ENCODE data around the gene SH2B3.

Gene SH2B3

DNA sequence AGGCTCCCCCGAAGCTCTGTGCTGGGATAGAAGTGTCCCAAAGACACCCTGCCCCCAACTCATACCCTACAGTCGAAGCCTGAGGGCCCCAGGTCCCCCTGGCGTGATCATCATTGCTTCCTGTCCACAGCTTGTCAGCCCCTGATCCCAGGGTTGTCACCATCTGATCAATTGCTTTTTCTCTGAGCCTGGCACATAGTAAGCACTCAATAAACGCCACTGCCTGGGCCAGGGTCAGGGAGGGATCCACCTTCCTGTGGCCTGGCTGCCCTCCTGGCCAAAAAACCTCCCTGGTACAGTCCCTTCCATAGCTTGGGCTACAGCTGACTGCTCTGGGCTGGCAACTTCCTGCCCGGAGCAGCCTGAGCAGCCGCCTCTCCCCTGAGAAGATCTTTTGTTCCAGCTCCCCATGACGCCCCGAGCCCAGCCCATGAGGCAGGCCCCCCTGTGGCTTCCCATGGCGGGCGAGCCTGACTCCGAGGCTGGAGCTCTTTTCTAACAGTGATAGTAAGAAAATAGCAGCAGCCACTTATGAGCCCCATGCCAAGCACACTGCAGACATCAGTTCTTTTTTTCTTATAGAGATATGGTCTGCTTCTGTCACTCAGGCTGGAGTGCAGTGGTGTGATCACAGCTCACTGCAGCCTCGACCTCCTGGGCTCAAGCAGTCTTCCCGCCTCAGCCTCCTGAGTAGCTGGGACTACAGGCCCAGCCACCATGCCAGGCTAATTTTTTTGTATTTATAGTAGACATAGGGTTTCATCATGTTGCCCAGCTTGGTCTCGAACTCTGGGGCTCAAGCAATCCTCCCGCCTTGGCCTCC lies 6.5 kb downstream of the SH2B3 start:
- Histone ChIP-seq H3K36me3 (ENCODE audit: insufficient read depth, low read length) (peaks cover 19% of the 10 kb centered on the region), H3K9me3 (replicated peaks; ENCODE audit: low read length) (no peaks in the 10 kb centered on the region), H3K27me3 (ENCODE audit: control insufficient read depth, insufficient read depth, low read length) (no peaks in the 10 kb centered on the region), H3K9ac (ENCODE audit: low read depth, low read length) (peak overlapping the region; percentile 93), H3K4me3 (ENCODE audit: low read length) (peak overlapping the region; percentile 16), H3K4me2 (ENCODE audit: low read length) (peak overlapping the region; percentile 98), H3K4me1 (ENCODE audit: control insufficient read depth, insufficient read depth, low read length) (peaks cover 77% of the 10 kb centered on the region)

DNA sequence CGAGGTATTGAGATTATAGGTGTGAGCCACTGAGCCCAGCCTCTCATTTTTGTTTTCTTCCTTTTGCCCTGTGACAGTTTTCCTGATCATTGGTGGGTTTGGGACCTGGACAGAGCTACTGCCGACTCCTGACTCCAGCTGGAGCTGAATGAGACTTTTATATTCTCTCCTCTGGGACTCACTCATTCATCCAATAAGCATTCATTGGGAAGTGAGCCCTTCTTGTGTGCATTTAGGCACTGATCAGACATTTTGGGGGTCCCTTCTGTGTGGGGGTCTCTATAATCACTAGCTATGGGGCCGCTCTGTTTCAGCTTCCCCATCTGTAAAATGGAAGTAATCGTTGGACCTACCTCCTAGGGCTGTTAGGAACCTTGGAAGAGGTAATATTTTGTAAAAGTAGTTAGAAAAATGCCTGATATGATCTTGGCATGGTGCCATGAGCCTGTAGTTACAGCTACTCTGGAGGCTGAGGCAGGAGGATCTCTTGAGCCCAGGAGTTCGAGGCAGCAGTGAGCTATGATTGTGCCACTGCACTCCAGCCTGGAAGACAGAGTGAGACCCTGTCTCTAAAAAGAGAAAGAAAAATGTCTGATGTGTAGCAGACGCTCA lies 7.2 kb downstream of the SH2B3 start:
- no peaks in the 10 kb centered on the region for H3K27me3 ChIP-seq (ENCODE audit: control insufficient read depth, insufficient read depth, low read length)
- no peaks in the 10 kb centered on the region for H3K9me3 ChIP-seq (replicated peaks; ENCODE audit: low read length)
- peak overlapping the region; percentile 93 for H3K9ac ChIP-seq (ENCODE audit: low read depth, low read length)
- H3K4me3 ChIP-seq (ENCODE audit: low read length): no peak overlapping the region
- peaks cover 19% of the 10 kb centered on the region for H3K36me3 ChIP-seq (ENCODE audit: insufficient read depth, low read length)
- H3K4me2 ChIP-seq (ENCODE audit: low read length): peak overlapping the region; percentile 60
- peaks cover 70% of the 10 kb centered on the region for H3K4me1 ChIP-seq (ENCODE audit: control insufficient read depth, insufficient read depth, low read length)

DNA sequence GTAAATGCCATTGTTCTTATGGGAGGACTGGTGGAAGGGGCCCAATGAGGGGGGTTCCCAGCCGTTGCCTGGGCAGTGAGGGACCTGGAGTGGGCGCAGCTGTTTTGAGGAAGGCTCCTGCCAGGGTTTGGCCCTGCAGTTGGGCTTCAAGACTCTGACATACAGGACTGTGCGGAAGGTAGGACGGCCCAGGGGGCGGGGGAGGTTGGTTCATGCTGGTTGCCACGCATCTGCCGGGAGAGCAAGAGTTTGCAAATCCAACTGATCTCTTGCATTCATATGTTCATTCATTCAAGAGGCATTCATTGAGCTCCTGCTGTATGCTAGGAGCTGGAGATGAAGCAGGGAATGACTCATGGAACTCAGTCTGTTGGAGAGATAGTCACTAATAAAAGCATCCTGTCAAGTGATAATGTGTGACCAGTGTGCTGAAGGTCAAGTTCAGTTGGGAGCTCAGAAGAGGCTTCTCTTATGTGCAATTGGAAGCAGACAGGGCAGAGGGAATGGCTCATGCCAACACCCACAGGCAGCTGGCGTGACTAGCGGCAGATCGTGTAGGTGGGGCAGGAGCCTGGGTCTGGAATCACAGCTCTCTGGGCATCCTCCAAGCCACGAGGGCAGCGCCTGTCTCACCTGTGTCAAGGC lies 7.8 kb downstream of the SH2B3 start:
- H3K4me1 ChIP-seq (ENCODE audit: control insufficient read depth, insufficient read depth, low read length): peaks cover 64% of the 10 kb centered on the region
- peak overlapping the region; percentile 60 for H3K4me2 ChIP-seq (ENCODE audit: low read length)
- H3K27me3 ChIP-seq (ENCODE audit: control insufficient read depth, insufficient read depth, low read length): no peaks in the 10 kb centered on the region
- H3K9ac ChIP-seq (ENCODE audit: low read depth, low read length): no peak overlapping the region
- peaks cover 19% of the 10 kb centered on the region for H3K36me3 ChIP-seq (ENCODE audit: insufficient read depth, low read length)
- H3K4me3 ChIP-seq (ENCODE audit: low read length): no peak overlapping the region
- no peaks in the 10 kb centered on the region for H3K9me3 ChIP-seq (replicated peaks; ENCODE audit: low read length)

DNA sequence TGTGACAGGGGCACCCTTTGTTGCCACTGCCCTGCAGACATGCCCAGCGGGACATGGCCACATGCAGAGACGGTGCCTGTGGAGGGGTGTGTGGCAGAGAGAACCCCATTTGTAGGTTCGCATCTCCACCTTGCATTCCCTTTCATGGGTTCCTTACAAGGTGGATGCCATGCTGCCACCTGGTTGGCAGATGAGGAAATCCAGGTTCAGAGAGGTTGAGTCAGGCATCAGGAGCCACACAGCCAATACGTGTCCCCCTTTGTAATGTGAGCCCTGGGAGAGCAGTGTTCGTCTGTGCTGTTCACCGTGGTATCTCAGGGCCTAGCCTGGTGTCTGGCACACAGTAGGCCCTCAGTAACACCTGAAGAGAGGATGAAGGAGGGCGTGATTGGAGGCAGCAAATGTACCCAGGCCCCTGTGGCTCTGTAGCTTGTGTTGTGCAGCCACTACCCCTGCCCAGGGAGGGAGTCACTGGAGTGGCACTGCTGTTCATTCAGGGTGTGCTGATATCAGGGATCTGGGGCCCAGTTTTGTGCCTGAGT lies 9.1 kb downstream of the SH2B3 start:
- peaks cover 52% of the 10 kb centered on the region for H3K4me1 ChIP-seq (ENCODE audit: control insufficient read depth, insufficient read depth, low read length)
- no peaks in the 10 kb centered on the region for H3K27me3 ChIP-seq (ENCODE audit: control insufficient read depth, insufficient read depth, low read length)
- H3K36me3 ChIP-seq (ENCODE audit: insufficient read depth, low read length): peaks cover 30% of the 10 kb centered on the region
- H3K9ac ChIP-seq (ENCODE audit: low read depth, low read length): no peak overlapping the region
- H3K9me3 ChIP-seq (replicated peaks; ENCODE audit: low read length): no peaks in the 10 kb centered on the region
- H3K4me3 ChIP-seq (ENCODE audit: low read length): no peak overlapping the region
- H3K4me2 ChIP-seq (ENCODE audit: low read length): no peak overlapping the region

DNA sequence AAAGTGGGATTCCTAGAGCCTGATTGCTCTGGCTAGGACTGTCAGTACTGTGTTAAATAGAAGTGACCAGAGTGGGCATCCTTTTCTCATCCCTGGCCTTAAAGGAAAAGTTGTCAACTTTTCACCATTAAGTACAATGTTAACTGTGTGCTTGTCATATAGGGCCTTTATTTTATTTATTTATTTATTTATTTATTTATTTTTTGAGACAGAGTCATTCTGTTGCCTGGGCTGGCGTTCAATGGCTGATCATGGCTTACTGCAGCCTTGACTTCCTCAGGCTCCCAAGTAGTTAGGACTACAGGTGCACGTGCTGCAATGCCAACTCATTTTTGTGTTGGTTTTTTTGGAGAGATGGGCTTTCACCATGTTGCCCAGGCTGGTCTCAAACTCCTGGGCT lies 11.6 kb downstream of the SH2B3 start:
- H3K4me2 ChIP-seq (ENCODE audit: low read length): no peak overlapping the region
- H3K9ac ChIP-seq (ENCODE audit: low read depth, low read length): no peak overlapping the region
- H3K9me3 ChIP-seq (replicated peaks; ENCODE audit: low read length): no peaks in the 10 kb centered on the region
- H3K4me3 ChIP-seq (ENCODE audit: low read length): no peak overlapping the region
- peaks cover 55% of the 10 kb centered on the region for H3K36me3 ChIP-seq (ENCODE audit: insufficient read depth, low read length)
- peaks cover 27% of the 10 kb centered on the region for H3K4me1 ChIP-seq (ENCODE audit: control insufficient read depth, insufficient read depth, low read length)
- no peaks in the 10 kb centered on the region for H3K27me3 ChIP-seq (ENCODE audit: control insufficient read depth, insufficient read depth, low read length)

DNA sequence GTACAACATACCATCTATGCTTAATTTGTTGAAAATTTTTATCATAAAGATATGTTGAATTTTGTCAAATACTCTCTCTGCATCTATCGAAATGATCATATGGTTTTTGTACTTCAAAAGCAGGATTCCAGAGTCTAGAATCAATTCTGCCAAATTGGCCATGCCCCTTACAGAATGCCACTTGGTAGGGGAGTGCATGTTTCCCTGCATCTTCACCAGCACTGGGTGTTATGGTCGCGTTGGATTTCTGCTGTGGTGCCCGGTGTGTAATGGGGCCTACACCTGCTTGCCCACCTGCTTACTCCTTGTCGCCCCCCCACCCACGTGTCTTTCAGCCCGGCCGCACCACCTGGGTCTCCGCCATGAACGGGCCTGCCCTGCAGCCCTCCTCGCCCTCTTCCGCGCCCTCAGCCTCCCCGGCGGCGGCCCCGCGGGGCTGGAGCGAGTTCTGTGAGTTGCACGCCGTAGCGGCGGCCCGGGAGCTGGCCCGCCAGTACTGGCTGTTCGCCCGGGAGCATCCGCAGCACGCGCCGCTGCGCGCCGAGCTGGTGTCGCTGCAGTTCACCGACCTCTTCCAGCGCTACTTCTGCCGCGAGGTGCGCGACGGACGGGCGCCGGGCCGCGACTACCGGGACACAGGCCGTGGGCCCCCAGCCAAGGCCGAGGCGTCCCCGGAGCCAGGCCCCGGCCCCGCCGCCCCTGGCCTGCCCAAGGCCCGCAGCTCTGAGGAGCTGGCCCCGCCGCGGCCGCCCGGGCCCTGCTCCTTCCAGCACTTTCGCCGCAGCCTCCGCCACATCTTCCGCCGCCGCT lies 12.3 kb downstream of the SH2B3 start:
- Histone ChIP-seq H3K9ac (ENCODE audit: low read depth, low read length) (no peak overlapping the region), H3K4me3 (ENCODE audit: low read length) (no peak overlapping the region), H3K36me3 (ENCODE audit: insufficient read depth, low read length) (peaks cover 57% of the 10 kb centered on the region), H3K4me1 (ENCODE audit: control insufficient read depth, insufficient read depth, low read length) (peaks cover 20% of the 10 kb centered on the region), H3K4me2 (ENCODE audit: low read length) (no peak overlapping the region), H3K9me3 (replicated peaks; ENCODE audit: low read length) (no peaks in the 10 kb centered on the region), H3K27me3 (ENCODE audit: control insufficient read depth, insufficient read depth, low read length) (no peaks in the 10 kb centered on the region)

DNA sequence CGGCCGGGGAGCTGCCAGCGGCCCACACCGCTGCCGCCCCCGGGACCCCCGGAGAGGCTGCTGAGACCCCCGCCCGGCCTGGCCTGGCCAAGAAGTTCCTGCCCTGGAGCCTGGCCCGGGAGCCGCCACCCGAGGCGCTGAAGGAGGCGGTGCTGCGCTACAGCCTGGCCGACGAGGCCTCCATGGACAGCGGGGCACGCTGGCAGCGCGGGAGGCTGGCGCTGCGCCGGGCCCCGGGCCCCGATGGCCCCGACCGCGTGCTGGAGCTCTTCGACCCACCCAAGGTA lies 12.8 kb downstream of the SH2B3 start:
- H3K4me1 ChIP-seq (ENCODE audit: control insufficient read depth, insufficient read depth, low read length): peaks cover 14% of the 10 kb centered on the region
- H3K9me3 ChIP-seq (replicated peaks; ENCODE audit: low read length): no peaks in the 10 kb centered on the region
- H3K4me2 ChIP-seq (ENCODE audit: low read length): no peak overlapping the region
- peaks cover 58% of the 10 kb centered on the region for H3K36me3 ChIP-seq (ENCODE audit: insufficient read depth, low read length)
- no peaks in the 10 kb centered on the region for H3K27me3 ChIP-seq (ENCODE audit: control insufficient read depth, insufficient read depth, low read length)
- no peak overlapping the region for H3K4me3 ChIP-seq (ENCODE audit: low read length)
- no peak overlapping the region for H3K9ac ChIP-seq (ENCODE audit: low read depth, low read length)

DNA sequence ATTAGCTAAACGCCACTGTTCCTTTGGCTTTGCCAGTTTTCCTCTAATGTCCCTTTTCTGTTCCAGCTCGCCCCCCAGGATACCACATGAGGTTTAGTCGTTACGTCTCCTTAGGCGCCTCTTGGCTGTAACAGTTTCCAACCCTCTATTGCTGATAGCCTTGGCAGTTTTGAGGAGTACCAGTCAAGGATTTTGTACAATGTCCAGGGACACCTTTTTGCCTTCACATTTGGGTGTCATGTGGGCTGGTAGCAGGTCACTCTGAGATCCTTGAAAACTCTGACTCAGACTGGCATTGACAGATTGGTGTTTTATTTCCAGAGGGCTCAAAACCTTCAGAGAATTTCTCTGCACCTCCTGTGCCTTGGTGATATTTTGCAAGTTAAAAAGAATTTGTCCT lies 14.1 kb downstream of the SH2B3 start:
- Histone ChIP-seq H3K4me3 (ENCODE audit: low read length) (no peak overlapping the region), H3K9me3 (replicated peaks; ENCODE audit: low read length) (no peaks in the 10 kb centered on the region), H3K36me3 (ENCODE audit: insufficient read depth, low read length) (peaks cover 66% of the 10 kb centered on the region), H3K27me3 (ENCODE audit: control insufficient read depth, insufficient read depth, low read length) (no peaks in the 10 kb centered on the region), H3K9ac (ENCODE audit: low read depth, low read length) (no peak overlapping the region), H3K4me1 (ENCODE audit: control insufficient read depth, insufficient read depth, low read length) (peaks cover 10% of the 10 kb centered on the region), H3K4me2 (ENCODE audit: low read length) (no peak overlapping the region)

DNA sequence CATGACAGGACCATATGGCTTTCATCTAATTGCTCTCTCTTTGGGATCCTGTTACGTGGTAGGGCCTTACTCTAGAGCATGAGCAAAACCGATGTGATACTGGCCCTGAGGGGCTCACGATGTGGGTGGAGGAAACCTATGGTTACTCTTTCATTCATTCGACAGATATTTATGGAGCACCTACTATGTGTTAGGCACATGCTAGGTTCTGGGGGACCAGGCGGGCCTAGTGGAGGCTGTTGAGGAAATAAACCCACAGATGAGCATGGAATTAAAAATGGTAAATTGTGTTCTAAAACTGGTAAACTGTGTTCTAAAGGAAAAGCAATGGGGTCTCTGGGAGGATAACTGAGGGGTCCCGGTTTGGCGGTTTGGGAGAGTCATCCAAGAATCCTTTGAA lies 14.8 kb downstream of the SH2B3 start:
- H3K36me3 ChIP-seq (ENCODE audit: insufficient read depth, low read length): peaks cover 68% of the 10 kb centered on the region
- no peak overlapping the region for H3K9ac ChIP-seq (ENCODE audit: low read depth, low read length)

DNA sequence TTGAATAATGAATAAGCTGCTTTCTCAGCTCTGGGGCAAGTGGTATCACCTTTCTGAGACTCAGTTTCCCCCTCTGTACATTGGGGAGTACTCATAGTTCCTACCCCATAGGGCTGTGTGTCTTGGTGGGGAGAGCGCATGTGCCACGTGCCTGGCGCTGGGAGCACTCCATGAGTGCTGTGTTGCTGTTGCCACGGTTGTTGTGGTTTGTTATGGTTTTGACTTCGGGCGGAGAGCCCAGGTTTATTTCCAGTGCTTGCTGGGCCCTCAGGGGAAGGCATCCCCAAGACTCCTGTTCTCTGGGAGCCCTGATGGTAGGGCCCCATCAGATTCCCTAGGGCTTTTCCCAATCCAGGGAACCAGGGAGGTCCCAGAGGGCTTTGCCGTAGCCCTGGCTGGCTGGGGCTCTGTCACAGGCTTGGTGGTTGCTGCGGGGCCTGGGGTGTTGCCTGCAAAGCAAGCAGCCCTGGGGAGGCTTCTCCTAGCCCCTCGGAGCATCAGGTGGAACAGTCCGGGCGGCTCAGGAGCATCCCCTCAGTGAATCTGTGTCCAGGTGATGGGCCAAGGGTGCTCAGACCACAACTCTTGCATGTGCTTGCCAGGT lies 18.6 kb downstream of the SH2B3 start:
- Histone ChIP-seq H3K9ac (ENCODE audit: low read depth, low read length) (no peak overlapping the region), H3K4me1 (ENCODE audit: control insufficient read depth, insufficient read depth, low read length) (peaks cover 30% of the 10 kb centered on the region), H3K9me3 (replicated peaks; ENCODE audit: low read length) (no peaks in the 10 kb centered on the region), H3K4me2 (ENCODE audit: low read length) (no peak overlapping the region), H3K36me3 (ENCODE audit: insufficient read depth, low read length) (peaks cover 71% of the 10 kb centered on the region), H3K4me3 (ENCODE audit: low read length) (no peak overlapping the region), H3K27me3 (ENCODE audit: control insufficient read depth, insufficient read depth, low read length) (no peaks in the 10 kb centered on the region)

More for the DNA sequence above, 14.8 kb downstream of the SH2B3 start:
- H3K4me3 ChIP-seq (ENCODE audit: low read length): no peak overlapping the region
- H3K4me1 ChIP-seq (ENCODE audit: control insufficient read depth, insufficient read depth, low read length): peaks cover 15% of the 10 kb centered on the region
- H3K4me2 ChIP-seq (ENCODE audit: low read length): no peak overlapping the region
- H3K27me3 ChIP-seq (ENCODE audit: control insufficient read depth, insufficient read depth, low read length): no peaks in the 10 kb centered on the region
- H3K9me3 ChIP-seq (replicated peaks; ENCODE audit: low read length): no peaks in the 10 kb centered on the region

DNA sequence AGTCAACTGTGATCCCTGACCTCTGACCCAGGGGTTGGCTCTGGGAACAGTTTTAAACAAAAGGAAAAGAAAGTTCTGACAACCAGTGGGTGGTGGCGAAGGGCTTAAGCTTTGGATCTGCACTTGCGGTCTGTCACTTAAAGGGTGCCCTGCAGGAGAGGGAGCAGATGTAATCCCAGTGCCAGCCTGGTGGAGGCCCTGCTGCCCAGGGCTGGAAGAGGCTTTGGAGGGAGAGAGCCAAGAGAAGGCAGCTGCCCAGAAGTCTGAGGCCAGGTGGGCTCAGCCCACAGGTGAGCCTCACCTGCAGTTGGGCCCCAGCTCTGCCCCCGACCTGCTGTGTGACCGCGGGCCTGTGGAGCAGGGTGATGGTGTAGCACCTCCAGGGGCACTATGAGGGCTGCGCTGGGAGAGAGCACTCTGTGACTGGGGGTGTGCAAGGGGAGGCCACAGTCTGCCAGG lies 19.1 kb downstream of the SH2B3 start:
- peaks cover 70% of the 10 kb centered on the region for H3K36me3 ChIP-seq (ENCODE audit: insufficient read depth, low read length)

More for the DNA sequence above, 19.1 kb downstream of the SH2B3 start:
- no peak overlapping the region for H3K4me2 ChIP-seq (ENCODE audit: low read length)
- no peaks in the 10 kb centered on the region for H3K27me3 ChIP-seq (ENCODE audit: control insufficient read depth, insufficient read depth, low read length)
- H3K4me1 ChIP-seq (ENCODE audit: control insufficient read depth, insufficient read depth, low read length): peaks cover 35% of the 10 kb centered on the region
- no peak overlapping the region for H3K4me3 ChIP-seq (ENCODE audit: low read length)
- H3K9ac ChIP-seq (ENCODE audit: low read depth, low read length): no peak overlapping the region
- H3K9me3 ChIP-seq (replicated peaks; ENCODE audit: low read length): no peaks in the 10 kb centered on the region
